Stimulated activated CD8-positive, alpha-beta memory T cell treated with anti-CD3 and anti-CD28 coated beads, Interleukin-2, amount 100 ng/mL, for 48 hours (primary cell): ENCODE data around the gene ELL2.

ENCODE experiments used
- DNase-seq, 2 donors: peaks; one replicate each; pipeline ENCODE4 v3.0.0-alpha.2; 2020; ENCODE audit warnings: low read depth in 2 of 2

The ELL2 gene

GRCh38 chr5:95956021-95956899 lies 5.4 kb downstream of the ELL2 start:
- DNase-seq, result no peak

GRCh38 chr5:95954716-95955115 lies 6.9 kb downstream of the ELL2 start:
- no peak for DNase-seq

- DNase-seq, result no peak
Observed at GRCh38 chr5:95953021-95953702, 8.5 kb downstream of the ELL2 start.

- no peak for DNase-seq
Observed at GRCh38 chr5:95951916-95952315, 9.7 kb downstream of the ELL2 start.

- DNase-seq, result no peak
Observed at GRCh38 chr5:95949810-95950209, 11.8 kb downstream of the ELL2 start.

GRCh38 chr5:95948631-95949030 lies 13.0 kb downstream of the ELL2 start:
- no peak for DNase-seq

GRCh38 chr5:95946451-95946850 lies 15.2 kb downstream of the ELL2 start:
- DNase-seq, result no peak

- no peak for DNase-seq
Observed at GRCh38 chr5:95942968-95943367, 18.7 kb downstream of the ELL2 start.

GRCh38 chr5:95942414-95942813 lies 19.2 kb downstream of the ELL2 start:
- DNase-seq, result no peak

GRCh38 chr5:95941756-95942155 lies 19.9 kb downstream of the ELL2 start:
- DNase-seq, result no peak

GRCh38 chr5:95940758-95941682 lies 20.6 kb downstream of the ELL2 start:
- DNase-seq, result no peak

GRCh38 chr5:95939465-95939864 lies 22.2 kb downstream of the ELL2 start:
- DNase-seq, result no peak

- DNase-seq, result no peak
Observed at GRCh38 chr5:95938766-95939165, 22.9 kb downstream of the ELL2 start.

- no peak for DNase-seq
Observed at GRCh38 chr5:95938347-95938746, 23.3 kb downstream of the ELL2 start.

GRCh38 chr5:95937607-95938152 lies 24.0 kb downstream of the ELL2 start:
- no peak for DNase-seq

GRCh38 chr5:95936812-95937397 lies 24.7 kb downstream of the ELL2 start:
- no peak for DNase-seq

GRCh38 chr5:95935553-95936100 lies 26.0 kb downstream of the ELL2 start:
- no peak for DNase-seq

GRCh38 chr5:95934207-95934804 lies 27.3 kb downstream of the ELL2 start:
- no peak for DNase-seq

- DNase-seq, result no peak
Observed at GRCh38 chr5:95932941-95933340, 28.7 kb downstream of the ELL2 start.

GRCh38 chr5:95931079-95931833 lies 30.4 kb downstream of the ELL2 start:
- DNase-seq, result no peak
